ENCODE results near the gene JADE2. TPM values are rescaled to one million over a fixed set of nuclear protein-coding genes. Genes with fewer than 3 reads are reported as not detected.

JADE2 gene
- polyA plus RNA-seq, 2 of the 4 experiments (the other 2 are of a cell fraction): 24.0 to 27.1 TPM

GRCh38 chr5:134620634-134621033 lies 95.2 kb downstream of the JADE2 start:
- 0 out of 6 replicates have a peak overlapping the region, but pooled peaks of 1 of the 2 experiments have one; percentile 29 for H3K27ac ChIP-seq
- H3K4me1 ChIP-seq: no peaks in the 10 kb centered on the region
- H3K4me2 ChIP-seq: no peak overlapping the region
- 91% methylated on average over 2 of the region's 2 CpGs for WGBS (ENCODE audit: missing lambda C conversion rate)
- ATAC-seq (no peak; a peak in 1 of 6 replicates), FAIRE-seq (no peak), DNase-seq (ENCODE audit: low read depth in 1 of 2, low spot score in 1 of 2) (no peak)
- TF ChIP-seq EP300 (IDR thresholded peaks at IDR 0.05) (no peak), MAFK (IDR thresholded peaks at IDR 0.05; ENCODE audit: partially characterized antibody) (peak; percentile 39)
- POLR2A ChIA-PET: interaction anchor here (0.6 to 1.2 kb wide), 2 partner anchors 12 to 93 kb away, joined by 3 to 7 read pairs; no protein-coding TSS in a partner anchor
- CTCF ChIA-PET: interaction anchor here (0.6 to 1.2 kb wide), 4 partner anchors 12 to 592 kb away, joined by 3 to 4 read pairs (median 3); no protein-coding TSS in a partner anchor
- H3K4me3 ChIP-seq: no peak overlapping the region
- no peaks in the 10 kb centered on the region for H3K9me3 ChIP-seq

DNA sequence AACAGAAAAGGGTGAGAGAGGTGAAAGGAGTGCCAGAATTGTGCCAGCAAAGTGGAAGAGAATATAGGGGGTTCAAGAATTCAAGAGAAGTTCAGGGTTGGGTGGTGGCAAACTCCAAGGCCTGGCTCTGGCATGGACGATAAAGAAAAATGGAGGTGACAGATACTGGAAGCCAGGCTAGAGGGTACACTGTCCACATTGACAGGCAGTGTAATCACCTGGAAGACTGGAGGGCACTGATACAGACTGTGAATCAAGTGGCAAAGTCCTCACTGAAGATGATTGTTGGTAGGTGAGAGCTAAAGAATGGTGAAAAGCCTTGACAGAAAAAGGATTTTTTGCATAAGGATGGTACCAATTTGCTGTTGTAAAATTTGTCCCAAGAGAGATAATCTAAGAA lies 100.1 kb downstream of the JADE2 start:
- FAIRE-seq (no peak), DNase-seq (ENCODE audit: low read depth in 1 of 2, low spot score in 1 of 2) (no peak), ATAC-seq (no peak)
- Histone ChIP-seq H3K4me1 (peaks cover 11% of the 10 kb centered on the region), H3K9me3 (no peaks in the 10 kb centered on the region), H3K4me3 (no peak overlapping the region), H3K27ac (no peak overlapping the region), H3K4me2 (no peak overlapping the region)
- TF ChIP-seq ATOH8 (CRISPR knock-in tag; IDR thresholded peaks at IDR 0.05; ENCODE audit: low read depth): no peak
- no peak for TF ChIP-seq NR3C1 (IDR thresholded peaks at IDR 0.05)
- no peak for TF ChIP-seq CEBPB (IDR thresholded peaks at IDR 0.05)
- no peak for TF ChIP-seq POLR2A (IDR thresholded peaks at IDR 0.05; ENCODE audit: low read length)
- TF ChIP-seq HOXB5 (CRISPR knock-in tag; IDR thresholded peaks at IDR 0.05): no peak
- TF ChIP-seq TFCP2L1 (CRISPR knock-in tag; IDR thresholded peaks at IDR 0.05): no peak
- TF ChIP-seq POLR2AphosphoS2 (conservative IDR thresholded peaks at IDR 0.05; ENCODE audit: low read length): no peak
- TF ChIP-seq HOXA7 (CRISPR knock-in tag; IDR thresholded peaks at IDR 0.05): no peak
- TF ChIP-seq ZC3H11A (IDR thresholded peaks at IDR 0.05): no peak
- TF ChIP-seq, protein P1, sequence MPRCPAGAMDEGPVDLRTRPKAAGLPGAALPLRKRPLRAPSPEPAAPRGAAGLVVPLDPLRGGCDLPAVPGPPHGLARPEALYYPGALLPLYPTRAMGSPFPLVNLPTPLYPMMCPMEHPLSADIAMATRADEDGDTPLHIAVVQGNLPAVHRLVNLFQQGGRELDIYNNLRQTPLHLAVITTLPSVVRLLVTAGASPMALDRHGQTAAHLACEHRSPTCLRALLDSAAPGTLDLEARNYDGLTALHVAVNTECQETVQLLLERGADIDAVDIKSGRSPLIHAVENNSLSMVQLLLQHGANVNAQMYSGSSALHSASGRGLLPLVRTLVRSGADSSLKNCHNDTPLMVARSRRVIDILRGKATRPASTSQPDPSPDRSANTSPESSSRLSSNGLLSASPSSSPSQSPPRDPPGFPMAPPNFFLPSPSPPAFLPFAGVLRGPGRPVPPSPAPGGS (IDR thresholded peaks at IDR 0.05): no peak
- no peak for TF ChIP-seq NFE2L2 (conservative IDR thresholded peaks at IDR 0.05; ENCODE audit: low read length)
- TF ChIP-seq RCOR1 (IDR thresholded peaks at IDR 0.05; ENCODE audit: low read depth, low read length): no peak
- TF ChIP-seq HOXB13 (CRISPR knock-in tag; IDR thresholded peaks at IDR 0.05; ENCODE audit: low read depth): no peak
- TF ChIP-seq, protein P2, sequence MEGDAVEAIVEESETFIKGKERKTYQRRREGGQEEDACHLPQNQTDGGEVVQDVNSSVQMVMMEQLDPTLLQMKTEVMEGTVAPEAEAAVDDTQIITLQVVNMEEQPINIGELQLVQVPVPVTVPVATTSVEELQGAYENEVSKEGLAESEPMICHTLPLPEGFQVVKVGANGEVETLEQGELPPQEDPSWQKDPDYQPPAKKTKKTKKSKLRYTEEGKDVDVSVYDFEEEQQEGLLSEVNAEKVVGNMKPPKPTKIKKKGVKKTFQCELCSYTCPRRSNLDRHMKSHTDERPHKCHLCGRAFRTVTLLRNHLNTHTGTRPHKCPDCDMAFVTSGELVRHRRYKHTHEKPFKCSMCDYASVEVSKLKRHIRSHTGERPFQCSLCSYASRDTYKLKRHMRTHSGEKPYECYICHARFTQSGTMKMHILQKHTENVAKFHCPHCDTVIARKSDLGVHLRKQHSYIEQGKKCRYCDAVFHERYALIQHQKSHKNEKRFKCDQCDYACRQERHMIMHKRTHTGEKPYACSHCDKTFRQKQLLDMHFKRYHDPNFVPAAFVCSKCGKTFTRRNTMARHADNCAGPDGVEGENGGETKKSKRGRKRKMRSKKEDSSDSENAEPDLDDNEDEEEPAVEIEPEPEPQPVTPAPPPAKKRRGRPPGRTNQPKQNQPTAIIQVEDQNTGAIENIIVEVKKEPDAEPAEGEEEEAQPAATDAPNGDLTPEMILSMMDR (IDR thresholded peaks at IDR 0.05): no peak
- POLR2A ChIA-PET: no interaction called here
- CTCF ChIA-PET: no interaction called here
- 87% methylated on average over 1 of the region's 1 CpG for WGBS (ENCODE audit: missing lambda C conversion rate)

- Histone ChIP-seq H3K4me3 (no peak overlapping the region), H3K27ac (no peak overlapping the region), H3K9me3 (no peaks in the 10 kb centered on the region), H3K4me1 (peaks cover 11% of the 10 kb centered on the region), H3K4me2 (peak overlapping the region; percentile 54; the same call in 2 of the 3 replicates)
- no peak for FAIRE-seq
- 16% methylated on average over 2 of the region's 2 CpGs for WGBS (ENCODE audit: missing lambda C conversion rate)
- CTCF ChIA-PET: no interaction called here
- no peak for TF ChIP-seq ZFP36 (IDR thresholded peaks at IDR 0.05; ENCODE audit: borderline replicate concordance, partially characterized antibody)
- TF ChIP-seq JUN (IDR thresholded peaks at IDR 0.05): no peak
- peak; percentile 98 for TF ChIP-seq MAFK (IDR thresholded peaks at IDR 0.05; ENCODE audit: partially characterized antibody)
- peak; percentile 33 to 39; a peak in 1 of 4 replicates for TF ChIP-seq CEBPB (IDR thresholded peaks at IDR 0.05)
- no peak for TF ChIP-seq HEYL (CRISPR knock-in tag; IDR thresholded peaks at IDR 0.05)
- TF ChIP-seq HOXB5 (CRISPR knock-in tag; IDR thresholded peaks at IDR 0.05): no peak
- TF ChIP-seq CHD4 (IDR thresholded peaks at IDR 0.05; ENCODE audit: borderline replicate concordance): no peak
- no peak for TF ChIP-seq PHF8 (IDR thresholded peaks at IDR 0.05; ENCODE audit: borderline replicate concordance, low read depth)
- peak; percentile 50 to 51; a peak in 3 of 6 replicates for ATAC-seq
- DNase-seq (ENCODE audit: low read depth in 1 of 2, low spot score in 1 of 2): peak in 1 of 2 experiments; percentile 51
- POLR2A ChIA-PET: interaction anchor here (0.7 kb wide), 2 partner anchors 99 to 278 kb away, joined by 4 to 7 read pairs; no protein-coding TSS in a partner anchor
These were observed 101.0 kb downstream of the JADE2 start for GRCh38 chr5:134626369-134627014.

Small RNAs within 50 kb of the gene (small RNA-seq; reads per million reads assigned to genes)
- 0 reads per million in 6 experiments for gene RN7SL541P
- 0 to 2.1 (median 0) reads per million in 6 experiments for gene RNU6-456P

Other genes starting within 250 kb of the JADE2 start
- 3.6 and 4.5 TPM in 2 replicates for gene CDKL3, start 158.5 kb upstream of the JADE2 start, polyA plus RNA-seq (2011; rRNA removed)
- 0.90 to 1.5 TPM (median 1.1 TPM) in 3 replicates for gene CDKL3, start 158.5 kb upstream of the JADE2 start, polyA plus RNA-seq (2017; fragmentation: RNase III; extraction: RNeasy Plus Mini Kit Qiagen cat#74134 plus additional on column Dnase treatment)
- gene UBE2B, start 154.1 kb upstream of the JADE2 start, polyA plus RNA-seq (2011; rRNA removed): 60.1 and 104 TPM in 2 replicates
- gene UBE2B, start 154.1 kb upstream of the JADE2 start, polyA plus RNA-seq (2017; fragmentation: RNase III; extraction: RNeasy Plus Mini Kit Qiagen cat#74134 plus additional on column Dnase treatment): 61.1 to 61.5 TPM (median 61.3 TPM) in 3 replicates
- 42.4 and 49.9 TPM in 2 replicates for gene CDKN2AIPNL, start 113.8 kb upstream of the JADE2 start, polyA plus RNA-seq (2011; rRNA removed)
- gene CDKN2AIPNL, start 113.8 kb upstream of the JADE2 start, polyA plus RNA-seq (2017; fragmentation: RNase III; extraction: RNeasy Plus Mini Kit Qiagen cat#74134 plus additional on column Dnase treatment): 44.7 to 48.0 TPM (median 44.9 TPM) in 3 replicates
- 63.2 and 105 TPM in 2 replicates for gene SAR1B, start 107.2 kb downstream of the JADE2 start, polyA plus RNA-seq (2011; rRNA removed)
- gene SAR1B, start 107.2 kb downstream of the JADE2 start, polyA plus RNA-seq (2017; fragmentation: RNase III; extraction: RNeasy Plus Mini Kit Qiagen cat#74134 plus additional on column Dnase treatment): 51.1 to 59.8 TPM (median 57.2 TPM) in 3 replicates
- 23.6 and 23.7 TPM in 2 replicates for gene SEC24A, start 123.1 kb downstream of the JADE2 start, polyA plus RNA-seq (2011; rRNA removed)
- gene SEC24A, start 123.1 kb downstream of the JADE2 start, polyA plus RNA-seq (2017; fragmentation: RNase III; extraction: RNeasy Plus Mini Kit Qiagen cat#74134 plus additional on column Dnase treatment): 10.4 to 11.6 TPM (median 10.9 TPM) in 3 replicates
- 18.0 and 26.2 TPM in 2 replicates for gene CAMLG, start 212.9 kb downstream of the JADE2 start, polyA plus RNA-seq (2011; rRNA removed)
- 18.5 to 23.8 TPM (median 22.6 TPM) in 3 replicates for gene CAMLG, start 212.9 kb downstream of the JADE2 start, polyA plus RNA-seq (2017; fragmentation: RNase III; extraction: RNeasy Plus Mini Kit Qiagen cat#74134 plus additional on column Dnase treatment)
- 74.7 and 104 TPM in 2 replicates for gene DDX46, start 233.1 kb downstream of the JADE2 start, polyA plus RNA-seq (2011; rRNA removed)
- 97.9 to 104 TPM (median 103 TPM) in 3 replicates for gene DDX46, start 233.1 kb downstream of the JADE2 start, polyA plus RNA-seq (2017; fragmentation: RNase III; extraction: RNeasy Plus Mini Kit Qiagen cat#74134 plus additional on column Dnase treatment)

Measured in A549 (cell line).